Activated naive CD4-positive, alpha-beta T cell treated with anti-CD3 and anti-CD28 coated beads, Interleukin-2, amount 10 ng/mL, durations not matched to agents 7 days and 5 days (primary cell): ENCODE data around the gene RNASET2.
"Not testable (repeated sequence)": the region's sequence is repeated elsewhere in the genome, so short reads cannot be mapped to it uniquely, and the experiment has no call there.

Experiments used
- CTCF ChIA-PET: fragments of 350-600 bp; sonication (Branson Sonifier 250); formaldehyde crosslinking; loops from one replicate; lab custom pipeline; 2021; ENCODE audit warnings: antibody characterized with exemption; lab: Charles Lee
- DNase-seq: peaks from one replicate; pipeline ENCODE4 v3.0.0-alpha.2; 2020
- H3K27ac Mint-ChIP-seq: one replicate; pipeline ENCODE4 v1.8.0; 2021; ENCODE audit warnings: mild to moderate bottlenecking, moderate library complexity, mixed read lengths
- H3K27me3 Mint-ChIP-seq: one replicate; pipeline ENCODE4 v1.8.0; 2021; ENCODE audit warnings: mild to moderate bottlenecking, mixed read lengths
- H3K36me3 Mint-ChIP-seq: one replicate; pipeline ENCODE4 v1.8.0; 2021; ENCODE audit warnings: mixed read lengths
- H3K4me1 Mint-ChIP-seq: one replicate; pipeline ENCODE4 v1.8.0; 2021; ENCODE audit warnings: mixed read lengths
- H3K4me3 Mint-ChIP-seq: one replicate; pipeline ENCODE4 v1.8.0; 2021; ENCODE audit warnings: mild to moderate bottlenecking, moderate library complexity, mixed read lengths
- H3K9me3 Mint-ChIP-seq: one replicate; pipeline ENCODE4 v1.8.0; 2021; ENCODE audit warnings: mixed read lengths

The RNASET2 gene

DNA sequence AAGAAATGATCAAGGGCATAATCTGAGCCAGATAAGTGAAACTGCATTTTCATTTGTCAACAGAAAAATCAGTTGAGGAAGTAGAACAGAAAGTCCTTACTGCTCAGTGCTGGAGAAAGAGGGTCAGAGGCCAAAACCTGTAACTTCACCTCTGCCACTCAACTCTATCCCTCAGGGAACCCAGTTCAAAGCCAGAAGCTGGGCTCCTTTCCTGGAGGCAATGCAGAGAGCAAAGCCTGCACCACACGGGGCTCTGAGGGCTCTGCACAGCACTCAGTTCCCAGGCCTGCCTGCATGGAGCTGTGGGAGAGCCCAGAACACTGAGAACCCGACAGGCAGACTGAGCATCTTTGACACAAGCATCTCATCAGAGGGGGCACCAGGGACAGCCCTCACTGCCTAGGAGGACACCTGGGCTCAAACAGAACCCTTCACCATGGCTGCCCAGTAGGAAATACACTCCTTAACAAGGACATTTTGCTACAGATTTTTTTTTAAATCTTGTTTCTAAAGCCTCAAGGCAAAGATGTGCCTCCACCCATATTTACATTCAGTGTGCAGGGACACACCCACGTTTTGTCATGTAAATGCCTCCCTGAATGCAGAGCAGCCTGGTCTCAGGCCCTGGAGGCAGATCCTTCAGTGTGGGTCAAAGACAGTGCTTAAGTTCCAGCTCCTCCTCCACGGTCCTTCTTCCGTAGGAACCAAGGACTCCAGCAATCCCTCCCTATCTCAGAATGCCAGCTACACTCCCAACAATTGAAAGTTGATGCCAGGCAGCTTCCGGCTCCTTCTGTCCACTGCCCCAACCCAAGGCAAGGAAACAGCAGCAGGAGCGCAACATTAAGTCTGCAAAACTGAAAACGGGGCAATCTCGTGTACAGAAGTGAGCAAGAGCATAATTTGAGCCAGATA is 6.6 kb downstream of the RNASET2 start:
- Mint-ChIP-seq H3K4me1 (peaks cover 66% of the 10 kb centered on the region), H3K36me3 (peaks cover 64% of the 10 kb centered on the region), H3K4me3 (peak overlapping the region; percentile 63), H3K27me3 (no peaks in the 10 kb centered on the region), H3K27ac (peak overlapping the region; percentile 98), H3K9me3 (no peaks in the 10 kb centered on the region)
- DNase-seq: peak; percentile 33
- CTCF ChIA-PET: interaction anchor here (3.5 to 5.4 kb wide), 2 partner anchors 40 to 162 kb away, joined by 11 to 53 read pairs; no protein-coding TSS in a partner anchor

DNA sequence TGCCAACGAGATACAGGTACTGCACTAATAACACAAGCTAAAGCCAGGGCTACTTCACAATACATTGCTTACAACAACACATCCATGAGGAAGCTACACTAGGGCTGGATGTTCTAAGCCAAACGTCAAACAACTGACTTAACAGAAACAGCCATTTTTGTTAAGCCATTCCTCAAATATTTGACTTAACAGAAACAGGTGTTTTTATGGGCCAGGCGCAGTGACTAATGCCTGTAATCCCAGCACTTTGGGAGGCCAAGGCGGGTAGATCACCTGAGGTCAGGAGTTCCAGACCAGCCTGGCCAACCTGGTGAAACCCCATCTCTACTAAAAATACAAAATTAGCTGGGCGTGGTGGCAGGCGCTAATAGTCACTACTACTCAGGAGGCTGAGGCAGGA is 7.6 kb downstream of the RNASET2 start:
- Mint-ChIP-seq H3K27ac (peak overlapping the region; percentile 24), H3K36me3 (peaks cover 62% of the 10 kb centered on the region), H3K4me1 (peaks cover 56% of the 10 kb centered on the region)
- DNase-seq, H3K4me3 Mint-ChIP-seq, H3K9me3 Mint-ChIP-seq, H3K27me3 Mint-ChIP-seq, CTCF ChIA-PET: not testable (repeated sequence)

DNA sequence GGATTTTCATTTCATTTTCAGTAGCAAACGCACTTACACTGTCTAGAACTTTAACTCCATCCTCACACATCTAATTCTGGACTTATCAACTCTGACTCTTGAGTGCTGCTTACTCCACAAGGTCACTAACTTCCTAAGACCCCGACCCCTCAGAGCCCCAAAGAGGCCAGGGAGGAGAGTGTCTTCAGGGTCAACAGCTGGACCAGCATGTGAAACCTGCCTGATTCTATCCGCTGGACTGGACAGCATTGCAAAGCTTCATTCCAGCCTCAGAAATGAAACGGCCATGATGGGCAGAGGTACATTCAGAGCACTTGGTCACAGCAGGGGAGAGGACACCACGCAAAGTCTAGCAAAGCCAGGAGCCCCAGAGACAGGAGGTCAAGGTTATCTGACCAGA is 9.1 kb downstream of the RNASET2 start:
- Mint-ChIP-seq H3K36me3 (peaks cover 70% of the 10 kb centered on the region), H3K4me3 (no peak overlapping the region), H3K27ac (no peak overlapping the region)

DNA sequence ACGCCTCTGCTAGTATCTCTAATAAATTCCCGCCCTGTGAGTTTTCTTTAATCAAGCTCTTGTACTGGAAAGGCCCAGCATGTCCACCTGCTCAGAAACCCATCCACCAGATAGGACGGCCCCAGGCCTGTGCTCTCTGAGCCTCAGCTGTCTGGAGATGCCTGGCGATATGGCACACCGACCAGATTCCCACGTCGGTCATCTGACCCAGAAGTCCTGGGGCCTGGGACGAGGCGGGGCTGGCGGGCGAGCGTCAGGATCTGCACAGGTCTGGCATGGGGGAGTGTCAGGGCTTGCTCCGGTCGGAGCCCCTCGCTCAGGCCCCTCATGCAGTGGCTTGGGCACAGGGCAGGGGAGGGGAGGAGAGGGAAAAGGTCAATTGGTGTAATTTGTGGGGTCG is 10.2 kb downstream of the RNASET2 start:
- no peaks in the 10 kb centered on the region for H3K9me3 Mint-ChIP-seq
- no peak for DNase-seq
- H3K4me1 Mint-ChIP-seq: peaks cover 49% of the 10 kb centered on the region
- H3K4me3 Mint-ChIP-seq: no peak overlapping the region
- CTCF ChIA-PET: no interaction called here
- peaks cover 69% of the 10 kb centered on the region for H3K36me3 Mint-ChIP-seq
- no peak overlapping the region for H3K27ac Mint-ChIP-seq
- H3K27me3 Mint-ChIP-seq: no peaks in the 10 kb centered on the region

More for the DNA sequence above, 9.1 kb downstream of the RNASET2 start:
- DNase-seq: no peak
- H3K27me3 Mint-ChIP-seq: no peaks in the 10 kb centered on the region
- H3K9me3 Mint-ChIP-seq: no peaks in the 10 kb centered on the region
- H3K4me1 Mint-ChIP-seq: peaks cover 56% of the 10 kb centered on the region
- CTCF ChIA-PET: no interaction called here

DNA sequence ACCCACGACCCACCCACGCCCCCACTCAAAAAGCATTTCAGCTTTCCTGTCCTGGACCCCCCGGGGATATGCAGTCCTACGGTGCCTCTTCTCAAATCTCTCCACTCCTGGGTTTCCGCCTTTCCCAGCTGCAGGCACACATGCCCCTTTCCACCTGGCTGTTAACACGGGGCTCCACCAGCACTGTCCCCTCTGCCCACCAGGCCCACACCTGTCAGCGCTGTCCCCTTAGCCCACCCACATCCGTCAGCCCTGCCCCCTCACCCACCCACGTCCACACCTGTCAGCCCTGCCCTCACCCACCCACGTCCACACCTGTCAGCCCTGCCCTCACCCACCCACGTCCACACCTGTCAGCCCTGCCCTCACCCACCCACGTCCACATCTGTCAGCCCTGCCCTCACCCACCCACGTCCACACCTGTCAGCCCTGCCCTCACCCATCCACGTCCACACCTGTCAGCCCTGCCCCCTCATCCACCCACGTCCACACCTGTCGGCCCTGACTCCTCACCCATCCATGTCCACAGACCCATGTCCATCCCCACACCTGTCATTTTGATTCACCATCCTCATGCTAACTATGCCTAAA is 11.6 kb downstream of the RNASET2 start:
- Mint-ChIP-seq H3K4me3 (no peak overlapping the region), H3K9me3 (no peaks in the 10 kb centered on the region), H3K36me3 (peaks cover 65% of the 10 kb centered on the region), H3K27me3 (no peaks in the 10 kb centered on the region), H3K4me1 (peaks cover 35% of the 10 kb centered on the region), H3K27ac (no peak overlapping the region)
- CTCF ChIA-PET: interaction anchor here (1.1 kb wide), 1 partner anchor 9 kb away, joined by 5 read pairs; no protein-coding TSS in a partner anchor
- no peak for DNase-seq

DNA sequence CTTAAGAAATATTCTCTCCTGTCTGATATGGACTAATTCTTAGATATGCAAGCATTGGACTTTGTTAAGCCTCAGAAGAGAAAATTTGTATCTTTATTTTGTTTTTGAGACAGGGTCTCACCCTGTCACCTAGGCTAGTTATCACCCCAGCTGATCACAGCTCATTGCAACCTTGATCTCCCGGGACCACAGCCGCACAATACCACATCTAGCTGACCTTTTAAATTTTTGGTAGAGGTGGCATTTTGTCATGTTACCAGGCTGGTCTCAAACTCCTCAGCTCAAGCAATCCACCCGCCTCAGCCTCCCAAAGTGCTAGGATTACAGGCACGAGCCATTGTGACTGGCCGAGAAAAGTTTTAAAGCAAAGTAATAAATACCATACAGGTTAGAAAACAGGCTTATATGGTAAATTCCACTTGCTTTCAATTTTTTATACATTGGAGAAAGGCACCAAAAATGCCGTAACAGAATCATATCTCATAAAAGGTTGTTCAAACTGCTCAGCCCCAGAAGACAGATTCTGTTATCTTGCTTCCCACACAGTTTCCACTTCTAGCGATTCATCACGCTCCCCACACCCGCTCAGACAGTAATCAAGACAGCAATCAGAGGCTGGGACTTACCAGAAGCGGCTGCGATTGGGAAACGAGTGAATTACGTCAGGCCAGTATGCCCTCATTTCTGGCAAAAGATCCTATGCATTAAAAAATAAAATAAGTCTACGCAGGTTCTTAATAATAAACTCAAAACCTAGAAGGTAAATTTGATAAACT is 13.8 kb downstream of the RNASET2 start:
- Mint-ChIP-seq H3K9me3 (no peaks in the 10 kb centered on the region), H3K27ac (no peak overlapping the region), H3K27me3 (no peaks in the 10 kb centered on the region), H3K4me1 (peaks cover 25% of the 10 kb centered on the region), H3K4me3 (no peak overlapping the region), H3K36me3 (peaks cover 72% of the 10 kb centered on the region)
- peak; percentile 42 for DNase-seq
- CTCF ChIA-PET: interaction anchor here (0.8 to 1.7 kb wide), 3 partner anchors 9 to 199 kb away, joined by 3 to 7 read pairs (median 3); no protein-coding TSS in a partner anchor

DNA sequence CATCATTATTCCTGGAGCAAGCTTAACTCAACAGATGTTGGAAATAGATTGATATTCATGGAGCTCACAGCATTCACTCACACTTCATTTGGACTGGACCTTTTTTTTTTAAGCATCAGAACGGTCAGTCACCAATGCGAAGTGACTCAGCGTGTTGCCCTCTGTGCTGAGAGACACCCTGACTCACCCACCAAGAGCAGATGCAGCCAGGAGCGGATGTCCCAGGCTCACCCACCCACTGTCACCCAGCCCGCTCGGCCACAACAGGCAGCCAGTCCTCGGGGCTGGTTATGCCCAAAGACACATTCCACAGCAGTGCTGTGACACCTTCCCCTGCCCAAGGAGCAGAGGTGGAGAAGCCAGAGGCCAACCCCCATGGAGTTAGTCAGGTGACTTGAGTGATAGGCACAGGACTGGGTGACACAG is 15.7 kb downstream of the RNASET2 start:
- CTCF ChIA-PET: interaction anchor here (1.5 kb wide), 1 partner anchor 201 kb away, joined by 3 read pairs; no protein-coding TSS in a partner anchor
- H3K4me1 Mint-ChIP-seq: peaks cover 33% of the 10 kb centered on the region
- DNase-seq: no peak
- H3K27me3 Mint-ChIP-seq: no peaks in the 10 kb centered on the region
- H3K36me3 Mint-ChIP-seq: peaks cover 68% of the 10 kb centered on the region
- no peaks in the 10 kb centered on the region for H3K9me3 Mint-ChIP-seq
- no peak overlapping the region for H3K4me3 Mint-ChIP-seq
- H3K27ac Mint-ChIP-seq: no peak overlapping the region

DNA sequence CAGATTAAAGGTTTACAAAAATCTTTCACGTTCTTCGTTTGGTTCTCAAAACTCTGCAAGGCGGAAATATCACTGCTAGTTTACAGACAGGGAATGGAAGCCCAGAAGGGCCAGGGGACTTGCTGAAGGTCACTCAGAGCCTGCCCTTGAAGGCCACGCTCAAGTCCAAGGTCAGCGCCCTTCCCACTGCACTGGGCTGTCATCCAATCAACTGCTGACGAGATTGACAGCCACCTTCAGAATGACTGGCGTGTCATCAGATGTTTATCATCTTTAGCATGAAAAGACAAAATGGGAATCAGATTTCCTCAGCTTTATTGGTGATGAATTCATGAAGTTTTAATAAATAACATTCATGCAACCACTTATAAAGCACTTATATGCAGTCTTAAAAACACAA is 16.5 kb downstream of the RNASET2 start:
- no peaks in the 10 kb centered on the region for H3K9me3 Mint-ChIP-seq
- H3K4me1 Mint-ChIP-seq: peaks cover 30% of the 10 kb centered on the region
- peaks cover 66% of the 10 kb centered on the region for H3K36me3 Mint-ChIP-seq
- H3K27me3 Mint-ChIP-seq: no peaks in the 10 kb centered on the region
- CTCF ChIA-PET: no interaction called here
- no peak for DNase-seq
- H3K4me3 Mint-ChIP-seq: no peak overlapping the region
- H3K27ac Mint-ChIP-seq: no peak overlapping the region

DNA sequence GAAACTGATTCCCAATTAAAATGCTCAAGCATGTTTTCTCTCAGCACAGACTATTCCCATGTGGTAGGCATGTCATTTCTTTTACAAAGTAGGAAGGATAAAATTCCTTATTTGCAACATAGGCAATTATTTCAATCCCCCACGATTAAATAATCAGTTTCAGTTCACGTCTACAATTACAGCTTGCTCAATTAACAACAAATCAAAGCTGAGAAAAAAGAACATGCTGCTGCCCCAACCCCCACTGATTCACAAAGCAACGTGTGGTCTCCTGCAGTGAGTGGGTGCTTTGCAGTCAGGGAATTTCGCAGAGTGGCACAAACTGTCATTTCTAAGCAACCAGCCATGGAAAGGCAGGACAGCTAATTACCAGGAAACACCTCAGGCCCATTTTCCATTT is 17.0 kb downstream of the RNASET2 start:
- CTCF ChIA-PET: no interaction called here
- H3K27ac Mint-ChIP-seq: no peak overlapping the region
- no peak for DNase-seq
- H3K4me3 Mint-ChIP-seq: no peak overlapping the region
- no peaks in the 10 kb centered on the region for H3K9me3 Mint-ChIP-seq
- H3K4me1 Mint-ChIP-seq: peaks cover 30% of the 10 kb centered on the region
- no peaks in the 10 kb centered on the region for H3K27me3 Mint-ChIP-seq
- peaks cover 70% of the 10 kb centered on the region for H3K36me3 Mint-ChIP-seq

DNA sequence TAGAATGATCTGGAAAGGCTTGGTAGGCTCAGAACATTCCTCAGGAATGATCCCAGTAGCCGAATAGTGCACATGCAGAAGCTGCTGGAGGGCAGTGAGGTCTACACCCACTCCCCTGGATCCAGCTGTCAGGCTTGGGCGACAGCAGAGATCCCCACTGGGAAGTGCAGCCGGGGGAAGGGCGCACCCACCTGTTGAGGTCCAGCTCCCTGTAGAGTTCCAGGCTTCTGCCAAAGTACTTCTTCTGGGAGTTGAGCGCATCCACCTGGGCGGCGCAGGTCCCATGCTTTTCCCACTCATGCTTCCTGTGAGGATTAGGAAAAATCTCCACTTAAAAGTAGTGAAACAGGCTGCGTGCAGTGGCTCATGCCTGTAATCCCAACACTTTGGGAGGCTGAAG is 17.6 kb downstream of the RNASET2 start:
- no peak overlapping the region for H3K27ac Mint-ChIP-seq
- peaks cover 30% of the 10 kb centered on the region for H3K4me1 Mint-ChIP-seq
- H3K27me3 Mint-ChIP-seq: no peaks in the 10 kb centered on the region

DNA sequence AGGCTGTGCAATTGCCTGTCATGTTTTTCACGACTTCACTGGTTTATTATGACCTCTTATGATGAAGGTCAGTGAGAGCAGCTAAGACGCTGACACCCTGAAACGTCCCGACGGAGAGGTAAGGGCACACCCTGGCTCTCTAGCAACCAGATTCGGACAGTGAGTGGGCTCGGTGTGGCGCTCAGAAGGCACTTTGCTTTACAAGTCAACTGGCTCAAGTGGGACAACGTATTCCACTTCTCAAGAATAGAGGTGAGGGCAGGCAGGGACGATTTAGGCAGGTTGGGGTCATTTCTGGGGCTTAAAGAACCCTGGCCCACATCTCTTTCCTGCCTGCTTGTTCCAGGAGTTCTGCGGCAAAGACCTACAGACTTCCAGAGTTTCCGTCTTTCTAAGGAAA is 18.2 kb downstream of the RNASET2 start:
- no peak for DNase-seq
- no peak overlapping the region for H3K4me3 Mint-ChIP-seq
- H3K27me3 Mint-ChIP-seq: no peaks in the 10 kb centered on the region
- peaks cover 69% of the 10 kb centered on the region for H3K36me3 Mint-ChIP-seq
- peaks cover 24% of the 10 kb centered on the region for H3K4me1 Mint-ChIP-seq
- CTCF ChIA-PET: interaction anchor here (1.8 kb wide), 1 partner anchor 52 kb away, joined by 8 read pairs; no protein-coding TSS in a partner anchor
- H3K9me3 Mint-ChIP-seq: no peaks in the 10 kb centered on the region
- no peak overlapping the region for H3K27ac Mint-ChIP-seq

More for the DNA sequence above, 17.6 kb downstream of the RNASET2 start:
- no peak for DNase-seq
- CTCF ChIA-PET: no interaction called here
- H3K36me3 Mint-ChIP-seq: peaks cover 72% of the 10 kb centered on the region
- H3K9me3 Mint-ChIP-seq: no peaks in the 10 kb centered on the region
- no peak overlapping the region for H3K4me3 Mint-ChIP-seq

DNA sequence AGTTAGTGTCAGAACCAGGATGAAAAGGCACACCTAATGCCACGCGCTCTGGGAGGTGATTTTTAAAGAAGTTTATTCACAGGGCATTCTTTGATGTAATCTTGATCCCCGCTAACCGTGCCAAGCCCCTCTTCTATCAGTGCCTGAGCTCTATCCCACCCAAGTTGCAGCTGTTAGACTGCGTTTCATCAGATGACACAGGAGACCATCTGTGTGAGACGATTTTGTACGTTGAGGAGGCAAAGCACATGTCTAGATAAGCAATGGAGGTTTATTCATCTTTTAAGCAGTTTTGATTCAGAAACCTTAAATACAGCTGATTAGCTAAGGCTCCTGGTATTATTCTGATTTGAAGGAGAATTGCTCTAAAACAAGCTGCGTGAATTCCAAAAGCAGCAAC is 18.6 kb downstream of the RNASET2 start:
- no peak for DNase-seq
- CTCF ChIA-PET: interaction anchor here (1.8 kb wide), 1 partner anchor 52 kb away, joined by 8 read pairs; no protein-coding TSS in a partner anchor
- Mint-ChIP-seq H3K9me3 (no peaks in the 10 kb centered on the region), H3K4me1 (peaks cover 20% of the 10 kb centered on the region), H3K4me3 (no peak overlapping the region), H3K27ac (no peak overlapping the region), H3K36me3 (peaks cover 70% of the 10 kb centered on the region), H3K27me3 (no peaks in the 10 kb centered on the region)

DNA sequence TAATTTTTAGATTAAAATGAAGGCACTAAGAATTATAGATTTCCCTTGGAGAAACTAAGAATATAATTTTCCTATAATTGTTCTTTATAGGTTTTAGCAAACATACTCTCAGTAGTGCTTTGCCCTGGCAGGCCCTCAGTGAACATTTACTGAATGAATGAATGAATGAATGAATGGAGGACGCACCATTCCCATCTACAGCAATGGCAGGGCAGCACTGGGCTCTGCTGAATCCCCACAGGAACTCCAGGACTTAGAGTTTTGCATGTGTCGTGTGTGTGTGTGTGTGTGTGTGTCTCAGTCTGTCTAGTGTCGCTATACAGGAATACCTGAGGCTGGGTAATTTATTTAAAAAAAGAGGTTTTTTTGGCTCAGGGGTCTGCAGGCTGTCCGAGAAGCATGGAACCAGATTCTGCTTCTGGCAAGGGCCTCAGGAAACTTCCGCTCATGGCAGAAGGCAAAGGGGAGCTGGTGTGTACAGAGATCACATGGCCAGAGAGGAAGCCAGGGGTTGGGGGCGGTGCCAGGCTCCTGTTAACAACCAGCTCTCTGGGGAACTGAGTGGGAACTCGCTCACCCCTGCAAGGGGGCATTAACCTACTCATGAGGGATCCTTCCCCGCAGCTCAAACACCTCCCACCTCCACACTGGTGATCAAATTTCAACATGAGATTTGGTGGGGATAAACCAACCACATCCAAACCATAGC is 20.1 kb downstream of the RNASET2 start:
- Mint-ChIP-seq H3K9me3 (no peaks in the 10 kb centered on the region), H3K4me3 (no peak overlapping the region), H3K36me3 (peaks cover 74% of the 10 kb centered on the region), H3K4me1 (peaks cover 15% of the 10 kb centered on the region), H3K27me3 (no peaks in the 10 kb centered on the region), H3K27ac (peak overlapping the region; percentile 76)
- peak; percentile 44 for DNase-seq
- CTCF ChIA-PET: interaction anchor here (0.7 to 1.8 kb wide), 3 partner anchors 16 to 159 kb away, joined by 4 to 8 read pairs (median 5); no protein-coding TSS in a partner anchor
